ENCODE results near the gene RIPPLY3. TPM values are rescaled to one million over a fixed set of nuclear protein-coding genes. Genes with fewer than 3 reads are reported as not detected.
A peak's percentile ranks its signal among the peaks of the same experiment; 100 is the strongest.
"Not testable (repeated sequence)": the region's sequence is repeated elsewhere in the genome, so short reads cannot be mapped to it uniquely, and the experiment has no call there.

The RIPPLY3 gene
- total and polyA plus RNA-seq, 2 donors (not counting 3 experiments of a cell fraction or from before 2014, with no cell fraction given): 0.03 TPM; not detected in 1

GRCh38 chr21:37032877-37033471, 26.5 kb downstream of the RIPPLY3 start:
- ChIA-PET POLR2A (no interaction called here), CTCF (no interaction called here)
- no peak overlapping the region for H3K9ac ChIP-seq (replicated peaks; ENCODE audit: extremely low read depth, insufficient read depth, low read length)
- H3K36me3 ChIP-seq (ENCODE audit: control insufficient read depth in 2 of 2, extremely low read depth in 1 of 2, insufficient read depth in 2 of 2, low read length in 2 of 2): no peaks in the 10 kb centered on the region
- dilution Hi-C loops (cut with MboI; ENCODE audit: extremely low pct_ligation_motif_present, low sequenced_read_pairs) (no loop called here), intact Hi-C loops (cut with micrococcal nuclease) (no loop called here)
- DNase-seq (ENCODE audit: low read depth, low spot score) (no peak), FAIRE-seq (peak; percentile 12)
- TF ChIP-seq FOS (IDR thresholded peaks at IDR 0.05; ENCODE audit: borderline replicate concordance, insufficient read depth, low read length): peak; percentile 79
- TF ChIP-seq GATA2 (IDR thresholded peaks at IDR 0.05; ENCODE audit: insufficient read depth, insufficient read length, low read depth, low read length): no peak
- TF ChIP-seq POLR2A (IDR thresholded peaks at IDR 0.05; ENCODE audit: low read depth, low read length): no peak
- TF ChIP-seq EZH2 (IDR thresholded peaks at IDR 0.05; ENCODE audit: borderline replicate concordance, low read depth, low read length, severe bottlenecking): no peak
- no peak for TF ChIP-seq POLR2AphosphoS5 (IDR thresholded peaks at IDR 0.05; ENCODE audit: insufficient read depth, low read depth, low read length)
- TF ChIP-seq CTCF (IDR thresholded peaks at IDR 0.05; ENCODE audit: extremely low read depth in 1 of 2, insufficient read depth in 1 of 2, low read depth in 1 of 2, low read length in 2 of 2): no peak
- no peak for TF ChIP-seq MAX (IDR thresholded peaks at IDR 0.05; ENCODE audit: insufficient read depth, insufficient read length)
- no peak for TF ChIP-seq MYC (IDR thresholded peaks at IDR 0.05; ENCODE audit: low read depth, low read length)
- peak; percentile 21 for TF ChIP-seq JUN (IDR thresholded peaks at IDR 0.05; ENCODE audit: borderline replicate concordance, insufficient read depth, insufficient read length, low read depth)
- no peak overlapping the region for H3K4me2 ChIP-seq (ENCODE audit: insufficient read depth, low read length)
- no peak overlapping the region for H3K27ac ChIP-seq (ENCODE audit: insufficient read depth, low read depth, low read length)
- no peak overlapping the region for H3K4me3 ChIP-seq (replicated peaks in 1 of 3; ENCODE audit: insufficient read depth in 1 of 3, low read depth in 1 of 3, low read length in 3 of 3)
- no TSS peak for BruUV-seq (replicated peaks)
- H2AFZ ChIP-seq (ENCODE audit: low read depth, low read length): no peak overlapping the region
- H3K4me1 ChIP-seq (ENCODE audit: control insufficient read depth, extremely low read depth, insufficient read depth, low read length): no peaks in the 10 kb centered on the region
- no peaks in the 10 kb centered on the region for H3K79me2 ChIP-seq (ENCODE audit: control insufficient read depth, insufficient read depth, low read length)
- H3K9me1 ChIP-seq (replicated peaks; ENCODE audit: control insufficient read depth, extremely low read depth, insufficient read depth, low read length): no peaks in the 10 kb centered on the region
- H3K9me3 ChIP-seq (replicated peaks; ENCODE audit: control insufficient read depth, insufficient read depth, low read length): no peaks in the 10 kb centered on the region
- H4K20me1 ChIP-seq (replicated peaks; ENCODE audit: control insufficient read depth, extremely low read depth, insufficient read depth, low read length): no peaks in the 10 kb centered on the region
- H3K27me3 ChIP-seq (ENCODE audit: control insufficient read depth in 2 of 2, insufficient read depth in 2 of 2, low read length in 2 of 2): peaks cover 4 to 5% of the 10 kb centered on the region in 2 experiments

GRCh38 chr21:37034394-37034793, 27.9 kb downstream of the RIPPLY3 start:
- intact Hi-C loops (cut with micrococcal nuclease); H3K79me2 ChIP-seq (ENCODE audit: control insufficient read depth, insufficient read depth, low read length); H3K36me3 ChIP-seq (ENCODE audit: control insufficient read depth in 2 of 2, extremely low read depth in 1 of 2, insufficient read depth in 2 of 2, low read length in 2 of 2); BruUV-seq (replicated peaks); H4K20me1 ChIP-seq (replicated peaks; ENCODE audit: control insufficient read depth, extremely low read depth, insufficient read depth, low read length); H3K9me1 ChIP-seq (replicated peaks; ENCODE audit: control insufficient read depth, extremely low read depth, insufficient read depth, low read length); DNase-seq (ENCODE audit: low read depth, low spot score); H3K4me3 ChIP-seq (replicated peaks in 1 of 3; ENCODE audit: insufficient read depth in 1 of 3, low read depth in 1 of 3, low read length in 3 of 3); dilution Hi-C loops (cut with MboI; ENCODE audit: extremely low pct_ligation_motif_present, low sequenced_read_pairs); H3K27me3 ChIP-seq (ENCODE audit: control insufficient read depth in 2 of 2, insufficient read depth in 2 of 2, low read length in 2 of 2); H3K4me2 ChIP-seq (ENCODE audit: insufficient read depth, low read length); H3K9ac ChIP-seq (replicated peaks; ENCODE audit: extremely low read depth, insufficient read depth, low read length); H3K9me3 ChIP-seq (replicated peaks; ENCODE audit: control insufficient read depth, insufficient read depth, low read length); POLR2A ChIA-PET; H3K4me1 ChIP-seq (ENCODE audit: control insufficient read depth, extremely low read depth, insufficient read depth, low read length); H2AFZ ChIP-seq (ENCODE audit: low read depth, low read length); H3K27ac ChIP-seq (ENCODE audit: insufficient read depth, low read depth, low read length); CTCF ChIA-PET; FAIRE-seq: not testable (repeated sequence)
